GM06990 (cell line): ENCODE measurements around the gene REC114.

Experiments used
- DNase-seq: peaks from one replicate; pipeline ENCODE4 v3.0.0-alpha.2; 2011; ENCODE audit not compliant: insufficient read length; ENCODE audit errors: extremely low read depth
- H3K27me3 ChIP-seq: replicated peaks from 2 replicates; pipeline ENCODE4 v1.6.0; 2011; ENCODE audit warnings: low read length; ENCODE audit not compliant: control insufficient read depth, insufficient read depth
- H3K36me3 ChIP-seq: 2 replicates; pipeline ENCODE4 v1.5.1; 2011; ENCODE audit warnings: low read length; ENCODE audit not compliant: control insufficient read depth, insufficient read depth
- H3K4me3 ChIP-seq: replicated peaks from 2 replicates; pipeline ENCODE4 v1.5.1; 2011; ENCODE audit warnings: low read depth, mild to moderate bottlenecking, control low read depth, low read length
- TF ChIP-seq, protein P1 (sequence below): IDR thresholded peaks from 2 replicates; pipeline ENCODE4 v1.5.1; 2011; ENCODE audit warnings: low read length, control low read depth, mild to moderate bottlenecking, inconsistent platforms; ENCODE audit not compliant: insufficient read depth, poor library complexity, severe bottlenecking

REC114 gene

DNA sequence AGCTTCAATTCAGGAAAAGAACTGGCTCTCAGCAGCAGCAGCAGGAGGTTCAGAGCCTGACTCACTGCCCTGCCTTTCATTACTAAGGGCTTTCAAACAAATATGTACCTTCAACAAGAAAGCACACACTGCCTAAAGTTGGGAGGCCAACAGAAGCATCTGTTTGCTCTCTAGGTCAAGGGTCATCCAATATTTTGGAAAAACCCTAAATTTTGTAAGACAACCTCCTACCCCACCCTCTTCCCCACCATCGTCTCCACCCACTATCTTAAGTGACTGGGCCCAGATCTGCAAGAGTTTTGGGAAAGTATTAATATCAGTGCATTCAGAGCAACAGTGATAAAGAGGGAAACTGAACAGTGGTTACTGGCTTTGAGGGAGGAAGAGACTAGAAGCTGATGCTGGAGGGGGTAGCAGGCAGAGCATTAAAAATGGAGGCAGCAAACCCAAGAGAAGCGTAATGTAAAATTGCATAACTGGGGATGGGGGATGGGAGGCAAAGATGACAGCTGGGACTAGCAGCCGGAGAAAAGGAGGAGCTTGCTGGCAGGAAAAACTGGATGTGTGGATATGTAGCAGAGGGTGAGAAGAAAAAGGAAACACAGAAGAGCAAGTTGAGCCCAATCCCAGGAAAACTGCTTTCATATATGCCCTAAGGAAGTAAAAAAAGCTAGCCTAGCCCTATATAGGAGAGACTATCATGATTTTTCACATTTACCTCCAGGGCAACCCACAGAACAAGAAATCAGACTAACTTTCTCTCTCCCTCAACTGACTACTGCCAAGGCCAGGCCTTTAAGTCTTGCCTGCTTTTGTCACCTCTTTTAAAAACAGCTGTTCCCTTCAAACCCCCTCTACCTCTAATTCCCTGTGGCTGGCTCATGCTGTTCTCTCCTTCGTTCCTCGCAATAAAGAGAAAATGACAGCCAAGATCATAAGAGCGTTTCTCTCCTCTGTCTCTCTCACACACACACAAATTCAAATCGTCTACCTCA lies 158.8 kb downstream of the REC114 start:
- H3K27me3 ChIP-seq = no peaks in the 10 kb centered on the region
- no peak overlapping the region for H3K4me3 ChIP-seq
- TF ChIP-seq, protein P1, sequence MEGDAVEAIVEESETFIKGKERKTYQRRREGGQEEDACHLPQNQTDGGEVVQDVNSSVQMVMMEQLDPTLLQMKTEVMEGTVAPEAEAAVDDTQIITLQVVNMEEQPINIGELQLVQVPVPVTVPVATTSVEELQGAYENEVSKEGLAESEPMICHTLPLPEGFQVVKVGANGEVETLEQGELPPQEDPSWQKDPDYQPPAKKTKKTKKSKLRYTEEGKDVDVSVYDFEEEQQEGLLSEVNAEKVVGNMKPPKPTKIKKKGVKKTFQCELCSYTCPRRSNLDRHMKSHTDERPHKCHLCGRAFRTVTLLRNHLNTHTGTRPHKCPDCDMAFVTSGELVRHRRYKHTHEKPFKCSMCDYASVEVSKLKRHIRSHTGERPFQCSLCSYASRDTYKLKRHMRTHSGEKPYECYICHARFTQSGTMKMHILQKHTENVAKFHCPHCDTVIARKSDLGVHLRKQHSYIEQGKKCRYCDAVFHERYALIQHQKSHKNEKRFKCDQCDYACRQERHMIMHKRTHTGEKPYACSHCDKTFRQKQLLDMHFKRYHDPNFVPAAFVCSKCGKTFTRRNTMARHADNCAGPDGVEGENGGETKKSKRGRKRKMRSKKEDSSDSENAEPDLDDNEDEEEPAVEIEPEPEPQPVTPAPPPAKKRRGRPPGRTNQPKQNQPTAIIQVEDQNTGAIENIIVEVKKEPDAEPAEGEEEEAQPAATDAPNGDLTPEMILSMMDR = no peak
- H3K36me3 ChIP-seq = peaks cover 2% of the 10 kb centered on the region
- no peak for DNase-seq

DNA sequence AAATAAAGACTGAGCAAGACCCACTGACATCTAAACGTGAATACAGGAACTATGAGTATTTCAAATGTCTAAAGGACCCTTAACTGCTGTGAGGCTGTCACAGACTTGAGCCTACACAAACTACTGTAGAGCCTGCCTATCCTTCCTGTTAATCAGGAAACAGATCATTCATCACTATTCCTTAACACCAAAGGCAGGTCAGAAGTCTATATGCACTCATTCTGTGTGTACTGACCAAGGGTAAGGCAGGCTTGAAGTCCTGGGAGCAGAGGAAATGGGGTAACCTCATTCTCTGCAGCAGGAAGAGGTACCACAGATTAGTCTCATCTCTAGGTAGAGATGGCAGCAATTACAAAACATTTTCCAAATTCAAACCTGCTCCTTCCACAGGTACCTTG lies 159.5 kb downstream of the REC114 start:
- Histone ChIP-seq H3K27me3 (no peaks in the 10 kb centered on the region), H3K36me3 (no peaks in the 10 kb centered on the region; the same call in none of the 2 replicates), H3K4me3 (no peak overlapping the region)
- TF ChIP-seq, protein P1 = no peak
- no peak for DNase-seq

DNA sequence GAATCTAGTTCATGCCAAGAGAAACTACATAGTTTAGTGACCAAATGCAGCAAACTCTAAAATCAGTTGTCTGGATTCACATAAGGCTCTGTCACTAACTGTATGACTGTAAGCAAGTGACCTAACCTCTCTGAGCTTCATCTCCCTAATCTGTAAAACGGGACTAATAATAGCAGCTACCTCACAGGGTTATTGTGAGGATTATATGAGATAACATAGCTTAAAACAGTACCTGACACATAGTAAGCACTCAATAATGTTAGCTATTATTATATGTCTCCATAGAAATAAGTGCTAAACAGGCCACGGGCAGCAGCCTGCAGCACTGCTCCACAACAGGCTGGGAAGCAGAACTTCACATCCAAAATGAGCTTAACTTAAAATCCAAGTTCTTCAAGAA lies 160.0 kb downstream of the REC114 start:
- TF ChIP-seq, protein P1 = no peak
- Histone ChIP-seq H3K36me3 (no peaks in the 10 kb centered on the region; the same call in 1 of the 2 replicates), H3K4me3 (no peak overlapping the region), H3K27me3 (no peaks in the 10 kb centered on the region)
- no peak for DNase-seq

GRCh38 chr15:73604477-73604876 lies 161.5 kb downstream of the REC114 start:
- Histone ChIP-seq H3K4me3 (no peak overlapping the region), H3K36me3 (no peaks in the 10 kb centered on the region; the same call in 1 of the 2 replicates), H3K27me3 (no peaks in the 10 kb centered on the region)
- no peak for DNase-seq
- TF ChIP-seq, protein P1 = no peak

- Histone ChIP-seq H3K36me3 (no peaks in the 10 kb centered on the region; the same call in 1 of the 2 replicates), H3K27me3 (no peaks in the 10 kb centered on the region), H3K4me3 (no peak overlapping the region)
These were observed 162.9 kb downstream of the REC114 start for GRCh38 chr15:73605759-73606436.

More at GRCh38 chr15:73605759-73606436, 162.9 kb downstream of the REC114 start:
- TF ChIP-seq, protein P1 = no peak
- no peak for DNase-seq
